Upper lobe of left lung (tissue), 6 donors: Measurements from ENCODE around the gene MRPL22. TPM values are rescaled to one million over a fixed set of nuclear protein-coding genes. Genes with fewer than 3 reads are reported as not detected.
"Not testable (repeated sequence)": the region's sequence is repeated elsewhere in the genome, so short reads cannot be mapped to it uniquely, and the experiment has no call there.

Source experiments
- ATAC-seq, 2 donors: fragments of 200-7000 bp; cut with Tn5 transposase; one replicate each; pipeline ENCODE4 v1.9.1; 2022; ENCODE audit warnings: mild to moderate bottlenecking in 2 of 2, moderate library complexity in 2 of 2; ENCODE audit not compliant: low FRiP score in 2 of 2
- DNase-seq, 2 donors: peaks; one replicate each; pipeline ENCODE4 v3.0.0-alpha.2; 2019 to 2020
- H3K27ac ChIP-seq, 4 donors: fragments of 200-600 bp; sonication (generic); one replicate each; pipeline ENCODE4 v1.5.1; 2016 to 2019
- H3K27me3 ChIP-seq, 4 donors: fragments of 200-600 bp; sonication (generic); one replicate each; pipeline ENCODE4 v1.5.1; 2017 to 2019
- H3K36me3 ChIP-seq, 4 donors: fragments of 200-600 bp; sonication (generic); one replicate each; pipeline ENCODE4 v1.5.1; 2016 to 2019
- H3K4me1 ChIP-seq, 4 donors: fragments of 200-600 bp; sonication (generic); one replicate each; pipeline ENCODE4 v1.5.1; 2018 to 2019
- H3K4me3 ChIP-seq, 4 donors: fragments of 200-600 bp; sonication (generic); one replicate each; pipeline ENCODE4 v1.5.1; 2017 to 2019; ENCODE audit warnings: mild to moderate bottlenecking in 2 of 4, moderate library complexity in 1 of 4
- H3K9me3 ChIP-seq, 4 donors: fragments of 200-600 bp; sonication (generic); one replicate each; pipeline ENCODE4 v1.5.1; 2018 to 2019
- CTCF ChIP-seq, 6 experiments: fragments of 450-650 bp in 4 of 6; fragments of 200-600 bp in 2 of 6; sonication (generic) in 2 of 6; IDR thresholded peaks; one replicate each; pipeline ENCODE4 v1.5.1; 2016 to 2019; ENCODE audit warnings: antibody characterized with exemption in 6 of 6
- EP300 ChIP-seq, 4 donors: sonication (generic); formaldehyde crosslinking; IDR thresholded peaks; one replicate each; pipeline ENCODE4 v1.5.1; 2017; ENCODE audit warnings: antibody characterized with exemption in 4 of 4, control low read depth in 2 of 4
- POLR2A ChIP-seq, 4 donors: fragments of 450-650 bp; IDR thresholded peaks; one replicate each; pipeline ENCODE4 v1.5.1; 2016 to 2017; ENCODE audit warnings: antibody characterized with exemption in 4 of 4, mild to moderate bottlenecking in 2 of 4
- POLR2AphosphoS5 ChIP-seq, 2 donors: sonication (generic); formaldehyde crosslinking; IDR thresholded peaks; one replicate each; pipeline ENCODE4 v1.5.1; 2017; ENCODE audit warnings: antibody characterized with exemption in 2 of 2
- WGBS, 2 donors: methylation state at CpG; one replicate each; pipeline ENCODE4 v1.1.5; 2017 to 2018; 5-methylcytosine and 5-hydroxymethylcytosine counted together
- total RNA-seq, 6 donors: library from RNA; depleted of rRNA in 4 of 6; stranded (reverse); fragments of >200 nt in 4 of 6; gene quantifications; one replicate each; pipeline versions ENCODE4 v1.1.0 to v1.2.1, GENCODE V29; 2016 to 2021
- donor health status: DM: no; HTN: no; CAD: no; lungs with moderate emphysema.
- donor health status: DM: no; HTN: yes; CAD: no; lungs with severe emphysema.

The MRPL22 gene
- total RNA-seq, 6 donors from 2014 or later, result 7.3 to 34.0 (median 30.3) TPM

- H3K4me1 ChIP-seq, result peaks cover 12 to 15% (median 15%) of the 10 kb centered on the region in 4 donors
- no peaks in the 10 kb centered on the region for H3K9me3 ChIP-seq
- no peaks in the 10 kb centered on the region for H3K27me3 ChIP-seq
- H3K36me3 ChIP-seq, result peaks cover 5 to 49% (median 23%) of the 10 kb centered on the region in 4 donors
- TF ChIP-seq EP300 (IDR thresholded peaks at IDR 0.05), result no peak
- TF ChIP-seq POLR2AphosphoS5 (IDR thresholded peaks at IDR 0.05), result no peak
- no peak for TF ChIP-seq POLR2A (IDR thresholded peaks at IDR 0.05)
- TF ChIP-seq CTCF (IDR thresholded peaks at IDR 0.05), result no peak
- ATAC-seq, result no peak
- H3K27ac ChIP-seq, result no peak overlapping the region
- no peak overlapping the region for H3K4me3 ChIP-seq
- no peak for DNase-seq
- WGBS, 2 donors, result 81 to 85% methylated on average over 3 of the region's 3 CpGs
Measured at GRCh38 chr5:154933537-154933936, 7.3 kb upstream of the MRPL22 start.

DNA sequence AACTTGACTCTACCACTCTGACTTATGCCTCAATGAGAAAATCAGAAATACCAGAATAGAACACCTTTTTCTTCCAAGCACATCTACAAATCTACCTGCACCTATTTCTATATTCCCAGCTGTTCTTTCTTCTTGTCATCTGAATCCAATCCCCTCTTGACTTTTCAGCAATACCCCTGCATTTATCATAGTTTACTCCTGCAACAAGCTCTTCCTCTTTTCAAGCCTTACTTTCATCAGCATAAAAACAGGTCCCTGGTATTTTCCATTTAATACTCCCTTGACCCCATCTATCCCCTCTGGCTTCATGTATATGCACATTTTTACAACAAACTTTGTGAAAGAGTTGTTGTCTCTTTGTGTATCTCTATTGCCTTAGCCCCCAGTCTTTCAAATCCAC is 6.0 kb upstream of the MRPL22 start:
- no peaks in the 10 kb centered on the region for H3K27me3 ChIP-seq
- H3K4me1 ChIP-seq, result peaks cover 12 to 18% (median 17%) of the 10 kb centered on the region in 4 donors
- ATAC-seq (no peak), DNase-seq (no peak)
- no peaks in the 10 kb centered on the region for H3K9me3 ChIP-seq
- peaks cover 3 to 43% (median 17%) of the 10 kb centered on the region in 4 donors for H3K36me3 ChIP-seq
- TF ChIP-seq CTCF (IDR thresholded peaks at IDR 0.05) (no peak), POLR2AphosphoS5 (IDR thresholded peaks at IDR 0.05) (no peak), POLR2A (IDR thresholded peaks at IDR 0.05) (no peak)
- no peak overlapping the region for H3K4me3 ChIP-seq
- H3K27ac ChIP-seq, result no peak overlapping the region

- WGBS, 2 donors, result 32 to 41% methylated on average over 10 to 11 of the region's 11 CpGs
Measured at GRCh38 chr5:154937186-154937717, 3.6 kb upstream of the MRPL22 start.

GRCh38 chr5:154937718-154938466 is 3.0 kb upstream of the MRPL22 start, which contains the start of gene GEMIN5:
TSS of gene GEMIN5 (minus strand) at chr5:154938211. CDS start at chr5:154938133, 78 bp downstream.
- Histone ChIP-seq H3K27ac (peak within 1 kb of the TSS; percentile 43 to 84 (median 80)), H3K4me1 (peaks cover 25 to 39% (median 30%) of the 10 kb centered on the region in 4 donors)
- WGBS, 2 donors, result 1% methylated on average over 17 to 22 of the region's 61 CpGs

More at GRCh38 chr5:154937186-154937717, 3.6 kb upstream of the MRPL22 start:
- H3K27me3 ChIP-seq, result no peaks in the 10 kb centered on the region
- peak overlapping the region; percentile 66 to 93 (median 74) for H3K4me3 ChIP-seq
- ATAC-seq (no peak), DNase-seq (no peak)
- TF ChIP-seq EP300 (IDR thresholded peaks at IDR 0.05) (no peak), CTCF (IDR thresholded peaks at IDR 0.05) (no peak), POLR2AphosphoS5 (IDR thresholded peaks at IDR 0.05) (no peak), POLR2A (IDR thresholded peaks at IDR 0.05) (no peak)
- H3K9me3 ChIP-seq, result no peaks in the 10 kb centered on the region
- peaks cover 21 to 33% (median 25%) of the 10 kb centered on the region in 4 donors for H3K4me1 ChIP-seq
- H3K36me3 ChIP-seq, result peaks cover 0 to 19% (median under 1%) of the 10 kb centered on the region in 4 donors
- H3K27ac ChIP-seq, result peak overlapping the region; percentile 43 to 84 (median 80)

DNA sequence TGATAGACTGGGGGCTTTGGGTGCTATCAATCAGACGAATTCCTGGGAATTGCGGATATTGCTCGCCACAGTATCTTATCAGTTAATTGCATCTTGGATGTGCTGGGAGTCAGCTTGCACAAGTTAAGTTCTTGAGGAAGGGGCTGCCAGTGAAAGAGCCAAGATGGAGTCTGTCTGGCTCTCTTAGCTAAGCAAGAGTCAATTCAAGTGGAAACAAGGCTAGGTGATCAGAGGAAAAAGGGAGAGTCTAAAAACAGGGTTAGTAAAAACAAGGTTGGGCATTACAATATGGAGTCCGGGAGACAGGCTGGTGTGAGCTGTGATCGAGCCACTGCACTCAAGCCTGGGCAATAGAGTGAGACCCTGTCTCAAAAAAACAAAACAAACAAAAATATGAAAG is 1.5 kb upstream of the MRPL22 start:
- not testable (repeated sequence) for H3K27ac ChIP-seq, DNase-seq, H3K9me3 ChIP-seq, H3K4me3 ChIP-seq, ATAC-seq, H3K27me3 ChIP-seq
- peaks cover 0 to 14% (median 0%) of the 10 kb centered on the region in 4 donors for H3K36me3 ChIP-seq
- H3K4me1 ChIP-seq, result peaks cover 25 to 42% (median 32%) of the 10 kb centered on the region in 4 donors
- WGBS, 2 donors, result 92 to 94% methylated on average over 5 of the region's 5 CpGs

More at GRCh38 chr5:154937718-154938466, 3.0 kb upstream of the MRPL22 start, which contains the start of gene GEMIN5:
- no peaks in the 10 kb centered on the region for H3K9me3 ChIP-seq
- ATAC-seq (peak; percentile 97 to 98), DNase-seq (peak; percentile 87 to 97)
- H3K4me3 ChIP-seq, result peak within 1 kb of the TSS; percentile 66 to 93 (median 74)
- no peaks in the 10 kb centered on the region for H3K27me3 ChIP-seq
- TF ChIP-seq CTCF (IDR thresholded peaks at IDR 0.05) (no peak), EP300 (IDR thresholded peaks at IDR 0.05) (peak in 1 of 4 donors; percentile 22), POLR2A (IDR thresholded peaks at IDR 0.05) (peak in 1 of 4 donors; percentile 66), POLR2AphosphoS5 (IDR thresholded peaks at IDR 0.05) (peak; percentile 64 to 85)
- H3K36me3 ChIP-seq, result peaks cover 0 to 17% (median 0%) of the 10 kb centered on the region in 4 donors
